ENCODE data around the gene SLC38A9. TPM values are rescaled to one million over a fixed set of nuclear protein-coding genes. Genes with fewer than 3 reads are reported as not detected.

Gene SLC38A9
- total and polyA plus RNA-seq, 9 of the 15 experiments (the other 6 are each of a cell fraction or from before 2014, with no cell fraction given) = 14.0 to 34.5 (median 20.7) TPM

- DNase-seq (ENCODE audit: extremely low read depth in 1 of 4, low spot score in 3 of 4) (no peak), FAIRE-seq (no peak), ATAC-seq (no peak)
- no peaks in the 10 kb centered on the region for H3K9me3 ChIP-seq (replicated peaks; ENCODE audit: control insufficient read depth, insufficient read depth, low read depth, low read length)
- H4K20me1 ChIP-seq (replicated peaks; ENCODE audit: control insufficient read depth, insufficient read depth, low read length) = no peaks in the 10 kb centered on the region
- H3K4me3 ChIP-seq = no peak overlapping the region
- no peak overlapping the region for H3K9ac ChIP-seq (ENCODE audit: insufficient read depth in 1 of 2, low read depth in 2 of 2, low read length in 2 of 2)
- no peaks in the 10 kb centered on the region for H3K4me1 ChIP-seq (replicated peaks in 1 of 2; ENCODE audit: control insufficient read depth in 2 of 2, insufficient read depth in 2 of 2, low read length in 2 of 2)
- H3K79me2 ChIP-seq (ENCODE audit: control insufficient read depth, insufficient read depth, low read length) = no peaks in the 10 kb centered on the region
- in situ Hi-C loops (cut with MboI) (no loop called here), intact Hi-C loops (cut with micrococcal nuclease) (no loop called here)
- CTCF ChIA-PET (ENCODE audit: low intra/inter-chr PET ratio) = no interaction called here
- no peak for TF ChIP-seq ZNF146 (CRISPR knock-in tag; IDR thresholded peaks at IDR 0.05; ENCODE audit: unreplicated experiment)
- TF ChIP-seq TAF7 (tag; IDR thresholded peaks at IDR 0.05) = no peak
- no peak for TF ChIP-seq U2AF1 (optimal IDR thresholded peaks at IDR 0.05; ENCODE audit: low read depth, low read length)
- TF ChIP-seq PTRF (tag; IDR thresholded peaks at IDR 0.05) = no peak
- TF ChIP-seq PHF20 (IDR thresholded peaks at IDR 0.05; ENCODE audit: partially characterized antibody) = no peak
- TF ChIP-seq ZNF175 (CRISPR knock-in tag; IDR thresholded peaks at IDR 0.05; ENCODE audit: low read depth) = no peak
- TF ChIP-seq TCFL5 (CRISPR knock-in tag; conservative IDR thresholded peaks at IDR 0.05) = no peak
- TF ChIP-seq MEIS2 (IDR thresholded peaks at IDR 0.05; ENCODE audit: partially characterized antibody) = no peak
- H3K27ac ChIP-seq (ENCODE audit: extremely low read depth, low read depth, low read length) = no peak overlapping the region
- H3K9me1 ChIP-seq (ENCODE audit: control insufficient read depth, insufficient read depth, low read length) = no peaks in the 10 kb centered on the region
- WGBS (ENCODE audit: insufficient coverage, low coverage, missing lambda C conversion rate) = 94% methylated on average over 3 of the region's 3 CpGs
- no peak overlapping the region for H2AFZ ChIP-seq (ENCODE audit: low read depth, low read length)
- no peaks in the 10 kb centered on the region for H3K27me3 ChIP-seq (ENCODE audit: control insufficient read depth in 2 of 2, insufficient read depth in 2 of 2, low read length in 2 of 2)
- BruUV-seq (replicated peaks) = no TSS peak
- no peak overlapping the region for H3K4me2 ChIP-seq (ENCODE audit: insufficient read depth, low read length)
- POLR2A ChIA-PET = interaction anchor here (0.6 kb wide), 1 partner anchor 453 kb away, joined by 3 read pairs; no protein-coding TSS in a partner anchor
- peaks cover 9% of the 10 kb centered on the region for H3K36me3 ChIP-seq (ENCODE audit: control insufficient read depth, insufficient read depth, low read length)
Observed at GRCh38 chr5:55667938-55668337, 44.2 kb downstream of the SLC38A9 start.
